Liver (tissue), 9 donors: ENCODE data around the gene FGD5. TPM values are rescaled to one million over a fixed set of nuclear protein-coding genes. Genes with fewer than 3 reads are reported as not detected.

Experiments
- DNase-seq: peaks from one replicate; pipeline ENCODE4 v3.0.0-alpha.2; 2017; ENCODE audit warnings: low spot score
- H3K27ac ChIP-seq, 2 donors: one replicate each; pipeline ENCODE4 v1.7.0; 2013; ENCODE audit warnings: inconsistent platforms in 2 of 2, low read length in 2 of 2, control low read depth in 1 of 2, low read depth in 1 of 2, mild to moderate bottlenecking in 1 of 2
- H3K27me3 ChIP-seq, 4 donors: one replicate each; pipeline versions ENCODE4 v1.6.1 to v1.7.0; 2013; ENCODE audit warnings: low read length in 3 of 4, inconsistent platforms in 1 of 4, mild to moderate bottlenecking in 1 of 4, moderate library complexity in 1 of 4; ENCODE audit not compliant: control insufficient read depth in 4 of 4, insufficient read depth in 4 of 4
- H3K36me3 ChIP-seq, 4 donors: one replicate each; pipeline versions ENCODE4 v1.6.1 to v1.7.0; 2013; ENCODE audit warnings: low read length in 3 of 4, mild to moderate bottlenecking in 3 of 4, low read depth in 1 of 4, moderate library complexity in 1 of 4; ENCODE audit not compliant: control insufficient read depth in 4 of 4, insufficient read depth in 3 of 4
- H3K4me1 ChIP-seq, 4 donors: one replicate each; pipeline versions ENCODE4 v1.6.1 to v1.7.0; 2013; ENCODE audit warnings: low read length in 3 of 4, mild to moderate bottlenecking in 3 of 4, moderate library complexity in 1 of 4; ENCODE audit not compliant: control insufficient read depth in 4 of 4, insufficient read depth in 4 of 4
- H3K4me3 ChIP-seq, 3 donors: one replicate each; pipeline versions ENCODE4 v1.6.1 to v1.7.0; 2013; ENCODE audit warnings: low read length in 3 of 3, control low read depth in 1 of 3, low read depth in 1 of 3, mild to moderate bottlenecking in 1 of 3
- H3K9ac ChIP-seq, 2 donors: one replicate each; pipeline ENCODE4 v1.7.0; 2013; ENCODE audit warnings: low read length in 2 of 2, mild to moderate bottlenecking in 2 of 2, moderate library complexity in 2 of 2, control low read depth in 1 of 2, low read depth in 1 of 2
- H3K9me3 ChIP-seq, 4 donors: one replicate each; pipeline versions ENCODE4 v1.6.1 to v1.7.0; 2013; ENCODE audit warnings: low read length in 3 of 4; ENCODE audit not compliant: control insufficient read depth in 4 of 4
- EGR1 ChIP-seq, 2 donors: IDR thresholded peaks; 2 replicates each; pipeline ENCODE4 v1.6.1; 2016 to 2018; ENCODE audit warnings: antibody characterized with exemption in 2 of 2, low read depth in 2 of 2
- FOXA1 ChIP-seq: IDR thresholded peaks from 2 replicates; pipeline ENCODE4 v1.6.1; 2016; ENCODE audit warnings: antibody characterized with exemption
- FOXA2 ChIP-seq: IDR thresholded peaks from 2 replicates; pipeline ENCODE4 v1.6.1; 2016; ENCODE audit warnings: antibody characterized with exemption
- GABPA ChIP-seq, 2 donors: IDR thresholded peaks in 1 of 2; conservative IDR thresholded peaks in 1 of 2; 2 replicates each; pipeline ENCODE4 v1.6.1; 2016; ENCODE audit warnings: antibody characterized with exemption in 2 of 2, mild to moderate bottlenecking in 1 of 2, moderate library complexity in 1 of 2
- HNF4A ChIP-seq, 2 donors: conservative IDR thresholded peaks; 2 replicates each; pipeline ENCODE4 v1.6.1; 2016; ENCODE audit warnings: antibody characterized with exemption in 2 of 2, mild to moderate bottlenecking in 2 of 2
- HNF4G ChIP-seq: IDR thresholded peaks from 2 replicates; pipeline ENCODE4 v1.6.1; 2016; ENCODE audit warnings: antibody characterized with exemption
- JUND ChIP-seq, 2 donors: IDR thresholded peaks; 2 replicates each; pipeline ENCODE4 v1.6.1; 2016; ENCODE audit warnings: antibody characterized with exemption in 2 of 2
- NR2F2 ChIP-seq: IDR thresholded peaks from 2 replicates; pipeline ENCODE4 v1.6.1; 2016; ENCODE audit warnings: antibody characterized with exemption
- RAD21 ChIP-seq, 2 donors: IDR thresholded peaks; 2 replicates each; pipeline ENCODE4 v1.6.1; 2016; ENCODE audit warnings: antibody characterized with exemption in 2 of 2, mild to moderate bottlenecking in 2 of 2
- RXRA ChIP-seq, 2 donors: IDR thresholded peaks; 2 replicates each; pipeline ENCODE4 v1.6.1; 2017 to 2018; ENCODE audit warnings: antibody characterized with exemption in 2 of 2, mild to moderate bottlenecking in 1 of 2
- SP1 ChIP-seq: IDR thresholded peaks from 2 replicates; pipeline ENCODE4 v1.6.1; 2018; ENCODE audit warnings: antibody characterized with exemption, mild to moderate bottlenecking
- TAF1 ChIP-seq: conservative IDR thresholded peaks from 2 replicates; pipeline ENCODE4 v1.6.1; 2016; ENCODE audit warnings: antibody characterized with exemption, mild to moderate bottlenecking
- YY1 ChIP-seq: IDR thresholded peaks from 2 replicates; pipeline ENCODE4 v1.6.1; 2016; ENCODE audit warnings: antibody characterized with exemption, mild to moderate bottlenecking
- WGBS: extraction: QIAGEN DNeasy Blood & Tissue Kit; methylation state at CpG from one replicate; pipeline ENCODE4 v1.1.7; 2013; 5-methylcytosine and 5-hydroxymethylcytosine counted together
- polyA plus RNA-seq, 2 donors: library from polyadenylated mRNA; stranded (reverse) in 1 of 2; unstranded in 1 of 2; fragments of 200-250 nt in 1 of 2; fragments of >200 nt in 1 of 2; fragmentation: Nextera tagmentation in 1 of 2; extraction: Ambion mirVana in 1 of 2; gene quantifications; one replicate each; pipeline versions ENCODE4 v1.2.1 to v1.2.3, GENCODE V29; 2013 to 2015
- total RNA-seq, 2 donors: library from RNA; depleted of rRNA; stranded (reverse); fragments of >200 nt; gene quantifications; one replicate each; pipeline ENCODE4 v1.2.3, GENCODE V29; 2014
- TF ChIP-seq, protein P1 (sequence below): fragments of 150-350 bp; IDR thresholded peaks from 2 replicates; pipeline ENCODE4 v1.5.1; 2017; ENCODE audit warnings: improper control_type of control experiment, low read depth, low read length; ENCODE audit not compliant: missing input control
- TF ChIP-seq, protein P2 (sequence below): IDR thresholded peaks from 2 replicates; pipeline ENCODE4 v1.6.1; 2016; ENCODE audit warnings: antibody characterized with exemption
- TF ChIP-seq, protein P3 (sequence below): IDR thresholded peaks from 2 replicates; pipeline ENCODE4 v1.6.1; 2016; ENCODE audit warnings: antibody characterized with exemption
- TF ChIP-seq, protein P4 (sequence below): IDR thresholded peaks from 2 replicates; pipeline ENCODE4 v1.6.1; 2016; ENCODE audit warnings: antibody characterized with exemption, mild to moderate bottlenecking
- TF ChIP-seq, protein P5 (sequence below): IDR thresholded peaks from 2 replicates; pipeline ENCODE4 v1.6.1; 2016; ENCODE audit warnings: antibody characterized with exemption
- donor health status: healthy.
- donor health status: healthy.
- donor health status: healthy.
- donor health status: healthy.
- donor health status: healthy.

Gene FGD5
- total and polyA plus RNA-seq, 4 donors: 2.0 to 6.3 (median 3.1) TPM

DNA sequence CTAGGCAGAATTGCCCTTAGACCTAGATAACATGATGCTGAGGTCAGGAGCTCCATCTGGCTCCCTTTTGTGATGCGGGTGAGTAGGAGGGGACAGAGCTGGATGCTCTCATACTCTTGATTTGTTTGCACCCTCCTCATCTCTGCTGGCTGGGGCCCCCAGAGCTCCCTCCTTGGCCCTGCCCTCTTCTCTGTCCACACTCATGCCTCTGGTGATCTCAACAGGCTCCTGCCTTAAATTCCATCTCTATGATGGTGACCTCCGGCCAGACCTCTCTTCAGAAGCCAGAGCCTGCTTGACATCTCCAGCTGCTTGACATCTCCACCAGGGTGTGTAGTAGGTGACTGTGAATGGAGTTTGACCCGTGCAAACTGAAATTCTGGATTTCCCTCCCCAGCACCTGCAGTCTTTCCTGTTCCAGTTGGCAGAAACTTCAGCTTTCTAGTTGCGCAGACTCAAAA, 4.3 kb upstream of the FGD5 start:
- TF ChIP-seq HNF4G (peak; percentile 16), EGR1 (IDR thresholded peaks at IDR 0.05; ENCODE audit: low read depth in 2 of 2) (no peak), NR2F2 (no peak), HNF4A (conservative IDR thresholded peaks at IDR 0.05) (peak; percentile 55 to 63), RAD21 (IDR thresholded peaks at IDR 0.05) (peak; percentile 16 to 55), GABPA (IDR thresholded peaks at IDR 0.05 in 1 of 2, conservative IDR thresholded peaks at IDR 0.05 in 1 of 2) (no peak), SP1 (peak; percentile 28), YY1 (no peak), RXRA (IDR thresholded peaks at IDR 0.05) (peak; percentile 10 to 13), FOXA1 (no peak), FOXA2 (no peak)
- TF ChIP-seq, protein P1, sequence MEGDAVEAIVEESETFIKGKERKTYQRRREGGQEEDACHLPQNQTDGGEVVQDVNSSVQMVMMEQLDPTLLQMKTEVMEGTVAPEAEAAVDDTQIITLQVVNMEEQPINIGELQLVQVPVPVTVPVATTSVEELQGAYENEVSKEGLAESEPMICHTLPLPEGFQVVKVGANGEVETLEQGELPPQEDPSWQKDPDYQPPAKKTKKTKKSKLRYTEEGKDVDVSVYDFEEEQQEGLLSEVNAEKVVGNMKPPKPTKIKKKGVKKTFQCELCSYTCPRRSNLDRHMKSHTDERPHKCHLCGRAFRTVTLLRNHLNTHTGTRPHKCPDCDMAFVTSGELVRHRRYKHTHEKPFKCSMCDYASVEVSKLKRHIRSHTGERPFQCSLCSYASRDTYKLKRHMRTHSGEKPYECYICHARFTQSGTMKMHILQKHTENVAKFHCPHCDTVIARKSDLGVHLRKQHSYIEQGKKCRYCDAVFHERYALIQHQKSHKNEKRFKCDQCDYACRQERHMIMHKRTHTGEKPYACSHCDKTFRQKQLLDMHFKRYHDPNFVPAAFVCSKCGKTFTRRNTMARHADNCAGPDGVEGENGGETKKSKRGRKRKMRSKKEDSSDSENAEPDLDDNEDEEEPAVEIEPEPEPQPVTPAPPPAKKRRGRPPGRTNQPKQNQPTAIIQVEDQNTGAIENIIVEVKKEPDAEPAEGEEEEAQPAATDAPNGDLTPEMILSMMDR: no peak
- TF ChIP-seq, protein P2, sequence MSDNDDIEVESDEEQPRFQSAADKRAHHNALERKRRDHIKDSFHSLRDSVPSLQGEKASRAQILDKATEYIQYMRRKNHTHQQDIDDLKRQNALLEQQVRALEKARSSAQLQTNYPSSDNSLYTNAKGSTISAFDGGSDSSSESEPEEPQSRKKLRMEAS: no peak
- TF ChIP-seq, protein P3, sequence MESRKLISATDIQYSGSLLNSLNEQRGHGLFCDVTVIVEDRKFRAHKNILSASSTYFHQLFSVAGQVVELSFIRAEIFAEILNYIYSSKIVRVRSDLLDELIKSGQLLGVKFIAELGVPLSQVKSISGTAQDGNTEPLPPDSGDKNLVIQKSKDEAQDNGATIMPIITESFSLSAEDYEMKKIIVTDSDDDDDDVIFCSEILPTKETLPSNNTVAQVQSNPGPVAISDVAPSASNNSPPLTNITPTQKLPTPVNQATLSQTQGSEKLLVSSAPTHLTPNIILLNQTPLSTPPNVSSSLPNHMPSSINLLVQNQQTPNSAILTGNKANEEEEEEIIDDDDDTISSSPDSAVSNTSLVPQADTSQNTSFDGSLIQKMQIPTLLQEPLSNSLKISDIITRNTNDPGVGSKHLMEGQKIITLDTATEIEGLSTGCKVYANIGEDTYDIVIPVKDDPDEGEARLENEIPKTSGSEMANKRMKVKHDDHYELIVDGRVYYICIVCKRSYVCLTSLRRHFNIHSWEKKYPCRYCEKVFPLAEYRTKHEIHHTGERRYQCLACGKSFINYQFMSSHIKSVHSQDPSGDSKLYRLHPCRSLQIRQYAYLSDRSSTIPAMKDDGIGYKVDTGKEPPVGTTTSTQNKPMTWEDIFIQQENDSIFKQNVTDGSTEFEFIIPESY: no peak
- TF ChIP-seq, protein P4, sequence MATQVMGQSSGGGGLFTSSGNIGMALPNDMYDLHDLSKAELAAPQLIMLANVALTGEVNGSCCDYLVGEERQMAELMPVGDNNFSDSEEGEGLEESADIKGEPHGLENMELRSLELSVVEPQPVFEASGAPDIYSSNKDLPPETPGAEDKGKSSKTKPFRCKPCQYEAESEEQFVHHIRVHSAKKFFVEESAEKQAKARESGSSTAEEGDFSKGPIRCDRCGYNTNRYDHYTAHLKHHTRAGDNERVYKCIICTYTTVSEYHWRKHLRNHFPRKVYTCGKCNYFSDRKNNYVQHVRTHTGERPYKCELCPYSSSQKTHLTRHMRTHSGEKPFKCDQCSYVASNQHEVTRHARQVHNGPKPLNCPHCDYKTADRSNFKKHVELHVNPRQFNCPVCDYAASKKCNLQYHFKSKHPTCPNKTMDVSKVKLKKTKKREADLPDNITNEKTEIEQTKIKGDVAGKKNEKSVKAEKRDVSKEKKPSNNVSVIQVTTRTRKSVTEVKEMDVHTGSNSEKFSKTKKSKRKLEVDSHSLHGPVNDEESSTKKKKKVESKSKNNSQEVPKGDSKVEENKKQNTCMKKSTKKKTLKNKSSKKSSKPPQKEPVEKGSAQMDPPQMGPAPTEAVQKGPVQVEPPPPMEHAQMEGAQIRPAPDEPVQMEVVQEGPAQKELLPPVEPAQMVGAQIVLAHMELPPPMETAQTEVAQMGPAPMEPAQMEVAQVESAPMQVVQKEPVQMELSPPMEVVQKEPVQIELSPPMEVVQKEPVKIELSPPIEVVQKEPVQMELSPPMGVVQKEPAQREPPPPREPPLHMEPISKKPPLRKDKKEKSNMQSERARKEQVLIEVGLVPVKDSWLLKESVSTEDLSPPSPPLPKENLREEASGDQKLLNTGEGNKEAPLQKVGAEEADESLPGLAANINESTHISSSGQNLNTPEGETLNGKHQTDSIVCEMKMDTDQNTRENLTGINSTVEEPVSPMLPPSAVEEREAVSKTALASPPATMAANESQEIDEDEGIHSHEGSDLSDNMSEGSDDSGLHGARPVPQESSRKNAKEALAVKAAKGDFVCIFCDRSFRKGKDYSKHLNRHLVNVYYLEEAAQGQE: no peak
- TF ChIP-seq, protein P5, sequence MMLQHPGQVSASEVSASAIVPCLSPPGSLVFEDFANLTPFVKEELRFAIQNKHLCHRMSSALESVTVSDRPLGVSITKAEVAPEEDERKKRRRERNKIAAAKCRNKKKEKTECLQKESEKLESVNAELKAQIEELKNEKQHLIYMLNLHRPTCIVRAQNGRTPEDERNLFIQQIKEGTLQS: no peak
- H3K27ac ChIP-seq: no peak overlapping the region
- 49% methylated on average over 4 of the region's 4 CpGs for WGBS
- no peak for DNase-seq
- no peaks in the 10 kb centered on the region for H3K9me3 ChIP-seq
- H3K27me3 ChIP-seq: no peaks in the 10 kb centered on the region
- no peak overlapping the region for H3K4me3 ChIP-seq
- peaks cover 3 to 13% (median 7%) of the 10 kb centered on the region in 4 donors for H3K4me1 ChIP-seq
- no peaks in the 10 kb centered on the region for H3K36me3 ChIP-seq
- H3K9ac ChIP-seq: no peak overlapping the region

DNA sequence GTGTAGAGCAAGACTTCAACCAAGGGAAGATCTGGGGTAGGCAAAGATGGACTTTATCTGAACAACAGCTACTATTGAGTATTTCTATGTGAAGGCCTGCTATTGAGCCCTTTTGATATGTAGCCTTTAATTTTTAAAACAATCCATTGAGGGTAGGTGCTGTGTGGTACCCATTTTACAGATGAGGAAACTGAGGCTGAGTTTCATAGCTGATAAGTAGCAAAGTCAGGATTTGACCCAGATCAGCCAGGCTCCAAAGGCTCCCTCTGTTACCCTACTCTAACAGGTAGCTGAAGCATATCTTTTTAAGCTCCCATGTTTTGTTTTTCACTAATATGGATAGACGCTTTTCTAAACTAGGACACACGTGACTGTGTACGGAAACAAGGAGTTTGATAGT, 2.4 kb upstream of the FGD5 start:
- no peaks in the 10 kb centered on the region for H3K9me3 ChIP-seq
- no peaks in the 10 kb centered on the region for H3K36me3 ChIP-seq
- no peak overlapping the region for H3K27ac ChIP-seq
- WGBS: 91% methylated on average over 3 of the region's 3 CpGs
- H3K4me3 ChIP-seq: no peak overlapping the region
- DNase-seq: no peak
- H3K4me1 ChIP-seq: peaks cover 0 to 7% (median 1%) of the 10 kb centered on the region in 4 donors
- H3K9ac ChIP-seq: no peak overlapping the region
- no peaks in the 10 kb centered on the region for H3K27me3 ChIP-seq
- no peak for TF ChIP-seq TAF1
- TF ChIP-seq, protein P4: no peak
- TF ChIP-seq, protein P2: no peak
- TF ChIP-seq, protein P5: no peak
- TF ChIP-seq NR2F2: no peak
- TF ChIP-seq HNF4G: no peak
- no peak for TF ChIP-seq JUND (IDR thresholded peaks at IDR 0.05)
- no peak for TF ChIP-seq YY1
- no peak for TF ChIP-seq RXRA (IDR thresholded peaks at IDR 0.05)
- TF ChIP-seq FOXA1: no peak
